Activated CD4-positive, alpha-beta memory T cell treated with anti-CD3 and anti-CD28 coated beads for 36 hours (primary cell): Measurements from ENCODE around the gene FPR1. TPM values are rescaled to one million over a fixed set of nuclear protein-coding genes. Genes with fewer than 3 reads are reported as not detected.
"Not testable (repeated sequence)": the region's sequence is repeated elsewhere in the genome, so short reads cannot be mapped to it uniquely, and the experiment has no call there.

Experiments used
- CTCF ChIA-PET: fragments of 350-600 bp; sonication (Branson Sonifier 250); formaldehyde crosslinking; loops from one replicate; lab custom pipeline; 2021; ENCODE audit warnings: antibody characterized with exemption, inconsistent platforms; lab: Charles Lee
- POLR2A ChIA-PET: fragments of 350-600 bp; sonication (Branson Sonifier 250); formaldehyde crosslinking; loops from one replicate; lab custom pipeline; 2021; ENCODE audit warnings: antibody characterized with exemption; lab: Charles Lee
- DNase-seq: peaks from one replicate; pipeline ENCODE4 v3.0.0-alpha.2; 2020
- H3K27ac Mint-ChIP-seq: one replicate; pipeline ENCODE4 v1.8.0; 2021; ENCODE audit warnings: mixed read lengths
- H3K27me3 Mint-ChIP-seq: one replicate; pipeline ENCODE4 v1.8.0; 2021; ENCODE audit warnings: mixed read lengths
- H3K36me3 Mint-ChIP-seq: one replicate; pipeline ENCODE4 v1.8.0; 2021; ENCODE audit warnings: mixed read lengths
- H3K4me1 Mint-ChIP-seq: one replicate; pipeline ENCODE4 v1.8.0; 2021; ENCODE audit warnings: low read depth, mixed read lengths
- H3K4me3 Mint-ChIP-seq: one replicate; pipeline ENCODE4 v1.8.0; 2021; ENCODE audit warnings: mild to moderate bottlenecking, mixed read lengths
- H3K9me3 Mint-ChIP-seq: one replicate; pipeline ENCODE4 v1.8.0; 2021; ENCODE audit warnings: mixed read lengths
- intact Hi-C: fragments of 100-400 bp; cut with micrococcal nuclease; formaldehyde crosslinking; loops from one replicate; pipeline ENCODE4 v1.15.1; 2023
- total RNA-seq, 2 experiments: library from RNA; stranded (reverse); gene quantifications; one replicate each; pipeline ENCODE4 v1.2.3, GENCODE V29; 2021

FPR1 gene
- total RNA-seq, 2 experiments from 2014 or later: not detected

DNA sequence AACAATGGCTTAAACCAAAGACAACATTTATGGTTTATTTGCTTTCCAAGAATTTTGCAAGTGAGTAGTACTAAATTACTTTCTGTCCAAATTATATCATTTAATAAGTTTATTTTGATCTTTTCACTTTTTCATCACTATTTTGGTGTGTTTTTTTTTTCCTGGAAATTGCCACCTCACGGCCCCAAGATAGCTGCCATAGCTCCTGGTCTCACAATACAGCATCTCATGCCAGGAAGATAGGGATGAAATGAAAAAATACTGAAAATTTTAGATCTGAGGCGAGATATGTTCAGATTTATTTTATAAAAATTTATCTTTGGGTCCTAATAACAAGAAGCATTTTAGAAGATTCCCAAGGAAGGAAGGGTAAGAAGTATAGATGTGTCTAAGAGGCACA is 36.4 kb upstream of the FPR1 start:
- DNase-seq: no peak
- peaks cover 9% of the 10 kb centered on the region for H3K9me3 Mint-ChIP-seq
- CTCF ChIA-PET: no interaction called here
- H3K4me3 Mint-ChIP-seq: no peak overlapping the region
- intact Hi-C loops: no loop called here
- peaks cover 6% of the 10 kb centered on the region for H3K27me3 Mint-ChIP-seq
- POLR2A ChIA-PET: no interaction called here
- no peaks in the 10 kb centered on the region for H3K4me1 Mint-ChIP-seq
- H3K27ac Mint-ChIP-seq: no peak overlapping the region
- no peaks in the 10 kb centered on the region for H3K36me3 Mint-ChIP-seq

DNA sequence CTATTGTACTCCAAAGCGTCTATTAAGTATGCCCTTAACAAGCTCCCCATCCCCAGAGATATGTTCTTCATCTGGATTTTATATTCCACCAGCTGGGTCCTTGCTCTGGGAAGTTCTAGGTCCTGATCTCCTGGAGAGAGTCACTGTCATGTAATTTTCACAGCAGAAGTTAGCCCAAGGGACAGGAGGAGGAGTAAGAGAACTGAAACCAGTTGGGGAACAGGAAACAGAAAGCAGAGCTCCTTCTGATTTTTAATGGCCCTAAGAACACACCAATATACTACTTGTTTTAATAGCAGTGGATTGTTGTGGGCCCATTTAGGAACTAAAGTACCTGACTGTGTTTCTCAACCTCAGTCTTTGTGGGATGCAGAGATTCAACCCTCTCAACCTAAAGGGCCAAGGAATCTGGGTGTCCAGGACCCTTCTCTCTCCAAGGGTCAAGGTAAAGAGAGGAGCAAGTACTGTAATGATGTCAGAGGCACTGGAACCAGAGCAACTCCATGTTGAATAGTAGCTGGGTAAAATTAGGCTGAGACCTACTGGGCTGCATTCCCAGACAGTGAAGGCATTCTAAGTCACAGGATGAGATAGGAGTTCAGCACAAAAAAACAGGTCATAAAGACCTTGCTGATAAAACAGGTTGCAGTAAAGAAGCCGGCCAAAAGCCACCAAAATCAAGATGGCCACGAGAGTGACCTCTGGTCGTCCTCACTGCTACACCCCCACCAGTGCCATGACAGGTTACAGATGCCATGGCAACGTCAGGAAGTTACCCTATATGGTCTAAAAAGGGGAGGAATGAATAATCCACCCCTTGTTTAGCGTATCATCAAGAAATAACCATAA is 35.2 kb upstream of the FPR1 start:
- POLR2A ChIA-PET: no interaction called here
- intact Hi-C loops: no loop called here
- Mint-ChIP-seq H3K36me3 (no peaks in the 10 kb centered on the region), H3K4me3 (no peak overlapping the region), H3K27ac (no peak overlapping the region), H3K9me3 (peaks cover 5% of the 10 kb centered on the region), H3K27me3 (peaks cover 6% of the 10 kb centered on the region), H3K4me1 (no peaks in the 10 kb centered on the region)
- CTCF ChIA-PET: interaction anchor here (1.7 kb wide), 1 partner anchor 9 kb away, joined by 6 read pairs; no protein-coding TSS in a partner anchor
- DNase-seq: no peak

DNA sequence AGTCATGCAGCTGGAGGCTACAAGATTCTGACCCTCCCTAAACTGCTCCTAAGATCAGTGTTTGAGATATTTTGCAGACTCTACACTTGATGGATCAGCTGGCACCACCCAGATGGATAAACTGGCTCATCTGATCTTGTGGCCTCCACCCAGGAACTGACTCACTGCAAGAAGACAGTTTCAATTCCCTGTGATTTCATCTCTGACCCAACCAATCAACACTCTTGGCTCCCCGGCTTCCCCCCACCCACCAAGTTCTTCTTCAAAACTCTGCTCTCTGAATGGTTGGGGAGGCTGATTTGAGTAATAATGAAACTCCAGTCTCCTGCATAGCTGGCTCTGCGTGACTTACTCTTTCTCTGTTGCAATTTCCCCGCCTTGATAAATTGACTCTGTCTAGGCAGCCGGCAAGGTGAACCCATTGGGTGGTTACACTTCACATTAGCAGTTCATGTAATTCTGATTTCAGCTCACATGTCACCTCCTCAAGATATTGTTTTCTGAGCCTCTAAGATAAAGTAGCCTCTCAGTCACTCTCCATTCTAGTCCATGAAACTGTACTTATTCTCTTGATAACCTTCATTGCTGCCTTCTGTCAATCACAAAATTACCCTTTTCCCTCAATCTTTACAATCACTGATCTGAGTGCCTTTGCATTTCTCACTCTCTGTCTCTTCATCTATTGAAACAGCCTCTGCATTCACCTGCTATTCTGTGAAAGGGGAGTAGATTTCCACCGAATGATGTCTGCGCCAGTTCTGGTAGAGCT is 33.4 kb upstream of the FPR1 start:
- DNase-seq: peak; percentile 81
- Mint-ChIP-seq H3K4me1 (no peaks in the 10 kb centered on the region), H3K9me3 (peaks cover 5% of the 10 kb centered on the region), H3K4me3 (no peak overlapping the region), H3K27me3 (peaks cover 6% of the 10 kb centered on the region), H3K27ac (no peak overlapping the region), H3K36me3 (no peaks in the 10 kb centered on the region)
- POLR2A ChIA-PET: no interaction called here
- intact Hi-C loops: loop anchor here (1.0 kb wide), 1 partner anchor 344 kb away; no protein-coding TSS in a partner anchor
- CTCF ChIA-PET: no interaction called here

DNA sequence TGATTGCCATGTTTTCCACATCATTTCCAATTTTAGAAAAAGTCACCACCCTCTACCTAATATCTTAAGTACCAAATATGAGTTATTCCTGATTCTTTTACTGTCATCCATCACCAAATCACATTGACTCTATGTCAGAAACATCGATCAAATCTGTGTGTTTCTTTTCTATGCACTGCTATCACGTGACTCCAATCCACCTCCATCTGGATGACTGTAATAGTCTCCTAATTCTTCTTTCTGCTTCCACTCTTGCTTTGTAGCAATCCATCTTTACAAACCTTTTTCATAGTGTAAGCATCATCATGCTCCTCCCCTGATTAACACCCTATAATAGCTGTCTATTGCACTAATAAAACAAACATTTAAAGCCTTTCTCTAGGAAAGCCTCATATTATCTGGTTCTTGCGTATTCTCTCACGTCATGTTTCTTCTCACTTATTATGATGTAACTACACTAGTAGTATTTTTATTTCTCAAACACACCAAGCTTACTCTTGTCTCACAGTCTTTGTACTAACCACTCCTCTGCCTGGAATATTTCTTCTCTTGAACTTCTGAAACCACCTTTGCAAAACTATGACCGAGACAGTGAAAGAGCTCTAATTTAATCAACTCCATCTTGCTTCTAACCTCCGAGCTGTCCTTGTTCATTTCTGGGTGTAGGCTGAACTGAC is 32.6 kb upstream of the FPR1 start:
- Mint-ChIP-seq H3K9me3 (peaks cover 5% of the 10 kb centered on the region), H3K36me3 (no peaks in the 10 kb centered on the region), H3K27me3 (peaks cover 13% of the 10 kb centered on the region), H3K27ac (no peak overlapping the region), H3K4me3 (no peak overlapping the region), H3K4me1 (no peaks in the 10 kb centered on the region)
- POLR2A ChIA-PET: no interaction called here
- intact Hi-C loops: no loop called here
- CTCF ChIA-PET: no interaction called here
- no peak for DNase-seq

DNA sequence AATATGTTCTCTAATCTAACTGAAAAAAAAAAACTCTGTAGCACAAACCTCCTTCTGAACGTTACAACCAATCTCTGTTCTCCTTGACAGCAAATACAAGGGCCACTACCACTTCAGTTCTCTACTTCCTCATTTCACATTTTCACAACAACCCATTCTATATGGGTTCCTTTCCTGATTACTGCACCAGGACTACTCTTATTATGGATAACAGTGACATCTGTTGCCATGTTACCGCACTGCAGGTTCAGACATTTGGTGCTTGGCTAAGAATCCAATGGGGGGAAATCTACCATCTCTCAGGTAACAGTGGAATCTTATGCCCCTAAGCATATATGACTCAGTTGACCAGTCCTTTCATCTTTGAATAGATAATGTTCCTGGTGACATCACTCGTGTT is 31.7 kb upstream of the FPR1 start:
- intact Hi-C loops: loop anchor here (2.0 kb wide), 1 partner anchor 311 kb away; no protein-coding TSS in a partner anchor
- Mint-ChIP-seq H3K4me1 (no peaks in the 10 kb centered on the region), H3K4me3 (no peak overlapping the region), H3K36me3 (no peaks in the 10 kb centered on the region), H3K27me3 (peaks cover 14% of the 10 kb centered on the region), H3K27ac (no peak overlapping the region), H3K9me3 (peaks cover 5% of the 10 kb centered on the region)
- ChIA-PET POLR2A (no interaction called here), CTCF (no interaction called here)
- DNase-seq: no peak

DNA sequence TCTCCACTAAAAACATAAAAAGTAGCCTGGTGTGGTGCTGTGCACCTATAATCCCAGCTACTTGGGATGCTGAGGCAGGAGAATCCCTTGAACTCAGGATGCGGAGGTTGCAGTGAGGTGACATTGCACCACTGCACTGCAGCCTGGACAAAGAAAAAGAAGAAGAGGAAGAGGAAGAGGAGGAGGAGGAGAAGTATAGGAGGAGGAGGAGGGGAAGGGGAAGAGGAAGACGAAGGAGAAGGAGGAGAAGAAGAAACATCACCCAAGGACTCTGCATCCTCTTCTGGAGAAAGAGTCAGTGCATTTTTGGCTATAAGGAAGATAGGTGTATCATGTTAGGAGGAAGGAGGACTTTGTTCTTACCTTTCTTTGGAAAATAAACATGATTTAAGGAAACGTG is 30.3 kb upstream of the FPR1 start:
- Mint-ChIP-seq H3K27ac (no peak overlapping the region), H3K36me3 (no peaks in the 10 kb centered on the region), H3K27me3 (peaks cover 18% of the 10 kb centered on the region), H3K4me3 (no peak overlapping the region), H3K4me1 (peaks cover 3% of the 10 kb centered on the region), H3K9me3 (no peaks in the 10 kb centered on the region)
- POLR2A ChIA-PET: no interaction called here
- intact Hi-C loops: loop anchor here (2.0 kb wide), 1 partner anchor 309 kb away; no protein-coding TSS in a partner anchor
- CTCF ChIA-PET: no interaction called here
- DNase-seq: no peak

DNA sequence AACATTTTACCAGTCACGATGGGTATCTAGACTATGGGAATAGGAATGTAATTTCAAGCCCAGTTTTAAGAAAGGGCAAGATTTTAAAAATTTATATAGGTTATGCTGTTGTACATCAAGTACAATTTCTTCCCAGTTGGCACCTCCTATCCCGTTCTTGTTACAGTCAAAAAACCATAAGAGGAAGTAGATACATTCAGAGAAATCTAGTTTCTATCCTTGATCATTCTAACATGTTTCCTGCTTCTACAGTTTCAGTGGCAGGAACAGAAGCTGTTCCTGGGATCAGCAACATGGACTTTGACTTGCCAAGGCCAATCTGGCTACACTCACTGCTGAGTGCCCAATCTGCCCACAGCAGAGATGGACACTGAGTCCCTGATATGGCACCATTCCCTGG is 28.6 kb upstream of the FPR1 start:
- ChIA-PET CTCF (no interaction called here), POLR2A (no interaction called here)
- H3K27ac Mint-ChIP-seq: no peak overlapping the region
- no peak overlapping the region for H3K4me3 Mint-ChIP-seq
- intact Hi-C loops: no loop called here
- H3K27me3 Mint-ChIP-seq: peaks cover 25% of the 10 kb centered on the region
- no peaks in the 10 kb centered on the region for H3K9me3 Mint-ChIP-seq
- H3K36me3 Mint-ChIP-seq: no peaks in the 10 kb centered on the region
- DNase-seq: no peak
- peaks cover 3% of the 10 kb centered on the region for H3K4me1 Mint-ChIP-seq

DNA sequence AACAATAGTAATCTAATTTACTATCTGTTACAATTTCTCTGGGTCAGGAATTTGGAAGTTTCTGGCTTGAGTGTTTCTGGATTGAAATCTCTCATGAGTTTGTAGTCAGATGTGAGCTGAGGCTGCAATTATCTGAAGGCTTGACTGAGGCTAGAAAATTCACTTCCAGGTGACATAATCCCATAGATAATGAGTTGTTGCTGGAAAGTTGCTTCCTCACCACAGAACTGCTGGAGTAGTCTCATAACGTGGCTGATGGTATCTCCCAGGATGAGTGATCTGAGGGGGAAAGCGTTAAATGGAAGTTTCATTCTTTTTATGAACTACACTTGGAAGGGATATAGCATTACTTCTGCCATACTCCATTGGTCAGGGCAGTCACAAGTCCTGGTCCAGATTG is 28.0 kb upstream of the FPR1 start:
- Mint-ChIP-seq H3K27ac (no peak overlapping the region), H3K4me3 (no peak overlapping the region), H3K36me3 (no peaks in the 10 kb centered on the region), H3K27me3 (peaks cover 25% of the 10 kb centered on the region), H3K4me1 (peaks cover 3% of the 10 kb centered on the region), H3K9me3 (no peaks in the 10 kb centered on the region)
- DNase-seq: no peak
- ChIA-PET POLR2A (no interaction called here), CTCF (no interaction called here)
- intact Hi-C loops: loop anchor here (5.0 to 10.0 kb wide), 2 partner anchors 67 to 115 kb away; no protein-coding TSS in a partner anchor

DNA sequence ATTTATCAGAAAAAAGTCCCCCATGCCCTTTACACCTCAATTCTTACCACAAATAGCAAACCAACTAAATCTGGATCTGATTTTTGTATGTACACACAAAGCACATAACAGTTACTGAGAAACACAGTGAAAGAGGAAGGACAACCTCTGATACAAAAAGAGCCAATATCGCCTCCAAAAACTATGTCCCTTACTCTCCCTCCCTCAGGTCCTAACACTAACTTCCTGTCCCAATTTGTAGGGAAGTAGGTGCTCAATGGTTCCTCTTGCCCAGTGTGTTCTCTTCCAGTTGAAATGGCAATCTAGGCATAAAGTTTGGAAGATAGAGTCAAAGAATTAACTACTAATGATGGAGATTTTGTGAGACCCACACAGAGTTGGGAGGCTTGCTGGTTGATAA is 27.5 kb upstream of the FPR1 start:
- H3K36me3 Mint-ChIP-seq: no peaks in the 10 kb centered on the region
- no peaks in the 10 kb centered on the region for H3K9me3 Mint-ChIP-seq
- no peak overlapping the region for H3K27ac Mint-ChIP-seq
- intact Hi-C loops: loop anchor here (5.0 to 10.0 kb wide), 2 partner anchors 67 to 114 kb away; no protein-coding TSS in a partner anchor
- peaks cover 3% of the 10 kb centered on the region for H3K4me1 Mint-ChIP-seq
- H3K4me3 Mint-ChIP-seq: no peak overlapping the region
- no peak for DNase-seq
- H3K27me3 Mint-ChIP-seq: peaks cover 25% of the 10 kb centered on the region
- POLR2A ChIA-PET: no interaction called here
- CTCF ChIA-PET: interaction anchor here (1.7 kb wide), 1 partner anchor 121 kb away, joined by 3 read pairs; no protein-coding TSS in a partner anchor

DNA sequence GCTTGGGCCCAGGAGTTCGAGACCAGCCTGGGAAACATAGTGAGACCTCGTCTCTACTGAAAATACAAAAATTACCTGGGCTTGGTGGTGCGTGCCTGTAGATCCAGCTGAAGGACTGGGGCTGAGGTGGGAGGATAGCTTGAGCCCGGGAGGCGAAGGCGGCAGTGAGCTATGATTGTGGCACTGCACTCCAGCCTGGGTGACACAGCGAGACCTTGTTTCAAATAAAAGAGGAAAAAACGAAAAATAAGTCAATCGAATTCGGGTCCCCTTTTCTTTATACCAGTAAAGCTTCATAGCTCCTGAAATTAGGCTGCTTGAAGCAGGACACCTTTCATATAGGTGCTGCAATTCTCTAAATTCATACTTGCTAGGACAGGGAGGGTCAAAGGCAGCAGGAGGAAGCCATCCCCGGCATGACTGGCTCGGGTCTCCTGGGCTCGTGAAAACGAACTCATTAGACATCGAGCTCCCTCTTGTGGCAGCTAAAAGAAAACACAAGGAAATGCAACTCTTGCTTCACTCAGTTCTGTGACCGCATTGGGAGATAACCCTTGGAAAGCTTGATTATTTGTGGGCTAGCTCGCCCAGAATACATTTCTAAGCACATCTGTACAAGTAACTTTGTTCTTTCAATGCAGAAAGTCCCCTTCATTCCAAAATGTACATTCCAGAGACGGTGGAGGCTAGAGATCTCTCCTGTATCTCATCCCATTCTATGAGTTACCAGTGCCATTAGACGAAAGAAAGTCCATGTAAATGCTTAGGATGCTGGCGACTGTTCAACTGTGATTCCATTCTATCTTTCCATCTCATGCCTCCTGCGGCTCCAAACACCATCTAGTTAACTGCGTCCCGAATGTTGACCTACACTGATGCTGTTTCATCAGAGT is 26.1 kb upstream of the FPR1 start:
- peak; percentile 45 for DNase-seq
- peaks cover 2% of the 10 kb centered on the region for H3K36me3 Mint-ChIP-seq
- peaks cover 3% of the 10 kb centered on the region for H3K9me3 Mint-ChIP-seq
- peaks cover 3% of the 10 kb centered on the region for H3K4me1 Mint-ChIP-seq
- ChIA-PET POLR2A (no interaction called here), CTCF (interaction anchor here (0.7 to 1.7 kb wide), 22 partner anchors 9 to 518 kb away, joined by 3 to 14 read pairs (median 4); no protein-coding TSS in a partner anchor)
- no peak overlapping the region for H3K27ac Mint-ChIP-seq
- intact Hi-C loops: loop anchor here (5.0 to 10.0 kb wide), 2 partner anchors 66 to 113 kb away; no protein-coding TSS in a partner anchor
- H3K4me3 Mint-ChIP-seq: no peak overlapping the region
- H3K27me3 Mint-ChIP-seq: peaks cover 29% of the 10 kb centered on the region

DNA sequence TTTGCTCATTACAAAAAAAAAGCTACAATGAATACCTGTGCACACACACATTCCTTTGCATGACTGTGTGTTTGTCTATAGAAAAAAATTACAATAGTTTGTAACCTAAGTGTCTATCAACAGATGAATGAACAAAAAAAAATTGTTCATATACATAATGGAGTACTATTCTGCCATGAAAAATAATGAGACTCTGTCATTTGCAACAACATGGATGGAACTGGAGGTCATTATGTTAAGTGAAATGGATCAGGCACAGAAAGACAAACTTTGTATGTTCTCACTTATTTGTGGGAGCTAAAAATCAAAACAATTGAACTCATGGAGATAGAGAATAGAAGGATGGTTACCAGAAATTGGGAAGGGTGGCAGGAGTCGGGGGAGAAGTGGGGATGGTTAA is 24.9 kb upstream of the FPR1 start:
- peaks cover 35% of the 10 kb centered on the region for H3K27me3 Mint-ChIP-seq
- H3K36me3 Mint-ChIP-seq, DNase-seq, H3K27ac Mint-ChIP-seq, POLR2A ChIA-PET, H3K4me3 Mint-ChIP-seq, H3K9me3 Mint-ChIP-seq, H3K4me1 Mint-ChIP-seq: not testable (repeated sequence)
- intact Hi-C loops: loop anchor here (5.0 to 10.0 kb wide), 2 partner anchors 64 to 112 kb away; no protein-coding TSS in a partner anchor
- CTCF ChIA-PET: interaction anchor here (1.4 kb wide), 1 partner anchor 31 kb away, joined by 4 read pairs; no protein-coding TSS in a partner anchor
